GM19328 (cell line): Measurements from ENCODE around the gene FUT7.
"Not testable (repeated sequence)": the region's sequence is repeated elsewhere in the genome, so short reads cannot be mapped to it uniquely, and the experiment has no call there.

Source experiments
- ATAC-seq: cut with Tn5 transposase; IDR thresholded peaks from one replicate; pipeline ENCODE4 v1.9.1; 2021; ENCODE audit warnings: mild to moderate bottlenecking, moderate library complexity; ENCODE audit not compliant: unreplicated experiment

The FUT7 gene

GRCh38 chr9:137006116-137007003 lies 25.5 kb downstream of the FUT7 start:
- no peak for ATAC-seq

- ATAC-seq, result not testable (repeated sequence)
Measured at GRCh38 chr9:137004285-137004684, 27.6 kb downstream of the FUT7 start.

- no peak for ATAC-seq
Measured at GRCh38 chr9:137002646-137003041, 29.2 kb downstream of the FUT7 start.

- no peak for ATAC-seq
Measured at GRCh38 chr9:137001857-137002645, 29.8 kb downstream of the FUT7 start.

- ATAC-seq, result no peak
Measured at GRCh38 chr9:137000177-137000930, 31.5 kb downstream of the FUT7 start.

GRCh38 chr9:136997830-136998234 lies 34.1 kb downstream of the FUT7 start:
- no peak for ATAC-seq

- ATAC-seq, result no peak
Measured at GRCh38 chr9:136997371-136997770, 34.5 kb downstream of the FUT7 start.

GRCh38 chr9:136996361-136997292 lies 35.3 kb downstream of the FUT7 start, which contains the start of gene CLIC3:
Gene CLIC3, minus strand, starts transcription at chr9:136996568. Its CDS starts 25 bp downstream, at chr9:136996543.
- no peak for ATAC-seq

- no peak for ATAC-seq
Measured at GRCh38 chr9:136995772-136996311, 36.0 kb downstream of the FUT7 start.

GRCh38 chr9:136995362-136995761 lies 36.5 kb downstream of the FUT7 start:
- ATAC-seq, result no peak

- ATAC-seq, result no peak
Measured at GRCh38 chr9:136994888-136995230, 37.0 kb downstream of the FUT7 start.

- no peak for ATAC-seq
Measured at GRCh38 chr9:136994180-136994887, 37.6 kb downstream of the FUT7 start.

GRCh38 chr9:136992819-136993369 lies 39.0 kb downstream of the FUT7 start:
- no peak for ATAC-seq

GRCh38 chr9:136991993-136992818 lies 39.7 kb downstream of the FUT7 start, which contains the start of gene PAXX:
Gene PAXX, plus strand, starts transcription at chr9:136992422. Its CDS starts 22 bp downstream, at chr9:136992444.
- peak; percentile 79 for ATAC-seq

GRCh38 chr9:136990242-136990911 lies 41.5 kb downstream of the FUT7 start:
- no peak for ATAC-seq

- ATAC-seq, result no peak
Measured at GRCh38 chr9:136988872-136989271, 43.0 kb downstream of the FUT7 start.

GRCh38 chr9:136985853-136986252 lies 46.0 kb downstream of the FUT7 start:
- no peak for ATAC-seq
